GM12878 (cell line): ENCODE results near the gene CCDC91. TPM values are rescaled to one million over a fixed set of nuclear protein-coding genes. Genes with fewer than 3 reads are reported as not detected.

Source experiments
- ATAC-seq: fragments of 200-7000 bp; cut with Tn5 transposase; 3 replicates; pipeline ENCODE4 v1.9.1; 2020; ENCODE audit warnings: mild to moderate bottlenecking, moderate library complexity
- BruUV-seq: library from RNA; stranded (reverse); fragments of 400-500 nt; replicated peaks from 2 replicates; lab custom pipeline; 2021; lab: Mats Ljungman, UMichigan
- CTCF ChIA-PET: fragments of 300-600 bp; sonication (Branson Sonifier 250); formaldehyde crosslinking; extraction: SDS; loops from one replicate; lab custom pipeline; 2021; ENCODE audit warnings: inconsistent platforms; lab: Yijun Ruan, JAX
- POLR2A ChIA-PET: fragments of 350-600 bp; formaldehyde crosslinking; extraction: SDS; loops from one replicate; lab custom pipeline; 2021; ENCODE audit warnings: inconsistent platforms; lab: Charles Lee
- RAD21 ChIA-PET: fragments of 300-600 bp; sonication (Branson Sonifier 250); formaldehyde crosslinking; loops from one replicate; lab custom pipeline; 2023; ENCODE audit warnings: antibody characterized with exemption; ENCODE audit not compliant: unreplicated experiment; lab: Charles Lee
- SMC1A ChIA-PET: fragments of 300-600 bp; sonication (Branson Sonifier 250); formaldehyde crosslinking; loops from one replicate; lab custom pipeline; 2023; ENCODE audit not compliant: unreplicated experiment, uncharacterized antibody; lab: Charles Lee
- DNase-seq: peaks from one replicate; pipeline ENCODE4 v3.0.0-alpha.2; 2011; ENCODE audit warnings: low read depth, low spot score
- FAIRE-seq: peaks from 3 replicates; lab custom pipeline; 2011; peaks lifted over from hg19 to GRCh38; lab: Jason Lieb, UNC
- H2AFZ ChIP-seq: 2 replicates; pipeline ENCODE4 v1.6.0; 2011; ENCODE audit warnings: low read depth, low read length, control low read depth; ENCODE audit not compliant: control insufficient read depth
- H3K27ac ChIP-seq: 2 replicates; pipeline ENCODE4 v1.5.1; 2011; ENCODE audit warnings: control low read depth; ENCODE audit not compliant: control insufficient read depth, insufficient read depth
- H3K27me3 ChIP-seq, 2 experiments: replicated peaks in 1 of 2; 2 replicates each; pipeline versions ENCODE4 v1.6.0 to v1.6.1; 2011; ENCODE audit warnings: low read length in 1 of 2; ENCODE audit not compliant: control insufficient read depth in 2 of 2, insufficient read depth in 2 of 2
- H3K36me3 ChIP-seq, 2 experiments: 2 replicates each; pipeline ENCODE4 v1.5.1; 2011; ENCODE audit warnings: low read length in 1 of 2; ENCODE audit not compliant: control insufficient read depth in 2 of 2, insufficient read depth in 2 of 2
- H3K4me1 ChIP-seq: 2 replicates; pipeline ENCODE4 v1.6.1; 2011; ENCODE audit warnings: mild to moderate bottlenecking, low read length, moderate library complexity, mixed read lengths; ENCODE audit not compliant: control insufficient read depth, insufficient read depth
- H3K4me2 ChIP-seq: 2 replicates; pipeline ENCODE4 v1.6.0; 2011; ENCODE audit warnings: control low read depth; ENCODE audit not compliant: control insufficient read depth, insufficient read depth
- H3K4me3 ChIP-seq: fragments of 200-600 bp; sonication (generic); 2 replicates; pipeline ENCODE4 v1.5.1; 2016
- H3K79me2 ChIP-seq: 2 replicates; pipeline ENCODE4 v1.6.0; 2011; ENCODE audit warnings: low read length; ENCODE audit not compliant: control insufficient read depth, insufficient read depth
- H3K9ac ChIP-seq: 2 replicates; pipeline ENCODE4 v1.8.0; 2011; ENCODE audit warnings: low read length, control low read depth, mixed read lengths; ENCODE audit not compliant: control insufficient read depth, insufficient read depth
- H3K9me3 ChIP-seq: replicated peaks from 3 replicates; pipeline ENCODE4 v1.5.1; 2011; ENCODE audit warnings: mild to moderate bottlenecking, low read length; ENCODE audit not compliant: control insufficient read depth, insufficient read depth
- H4K20me1 ChIP-seq: 2 replicates; pipeline ENCODE4 v1.6.0; 2011; ENCODE audit not compliant: control insufficient read depth, insufficient read depth
- BACH1 ChIP-seq: fragments of 450-650 bp; IDR thresholded peaks from 2 replicates; pipeline ENCODE4 v1.6.1; 2017; ENCODE audit warnings: mild to moderate bottlenecking, borderline replicate concordance
- BCL11A ChIP-seq: IDR thresholded peaks from 2 replicates; pipeline ENCODE4 v1.6.1; 2011; ENCODE audit warnings: low read depth, low read length
- CBX3 ChIP-seq: fragments of 200-600 bp; sonication (generic); IDR thresholded peaks from 2 replicates; pipeline ENCODE4 v1.6.1; 2016; ENCODE audit warnings: low read depth, borderline replicate concordance
- CEBPZ ChIP-seq: fragments of 150-350 bp; IDR thresholded peaks from 2 replicates; pipeline ENCODE4 v1.6.1; 2016; ENCODE audit warnings: low read depth, low read length
- CHD2 ChIP-seq: IDR thresholded peaks from 2 replicates; pipeline ENCODE4 v1.6.1; 2011; ENCODE audit warnings: low read depth, low read length, improper control_type of control experiment, borderline replicate concordance
- ESRRA ChIP-seq: IDR thresholded peaks from 2 replicates; pipeline ENCODE4 v1.6.1; 2012; ENCODE audit warnings: mild to moderate bottlenecking, low read length, improper control_type of control experiment
- EZH2 ChIP-seq: IDR thresholded peaks from 2 replicates; pipeline ENCODE4 v1.6.1; 2012; ENCODE audit warnings: low read depth, mild to moderate bottlenecking, control low read depth, inconsistent platforms, low read length, borderline replicate concordance; ENCODE audit not compliant: control insufficient read depth
- IKZF2 ChIP-seq, 2 experiments: fragments of 450-650 bp; IDR thresholded peaks; 2 replicates each; pipeline ENCODE4 v1.6.1; 2017; ENCODE audit warnings: mild to moderate bottlenecking in 2 of 2, moderate library complexity in 2 of 2
- IRF4 ChIP-seq: IDR thresholded peaks from 2 replicates; pipeline ENCODE4 v1.6.1; 2011; ENCODE audit warnings: low read depth, low read length
- MAX ChIP-seq: IDR thresholded peaks from 2 replicates; pipeline ENCODE4 v1.6.1; 2012; ENCODE audit warnings: low read depth, low read length, improper control_type of control experiment
- MEF2A ChIP-seq: IDR thresholded peaks from 2 replicates; pipeline ENCODE4 v1.6.1; 2011; ENCODE audit warnings: low read depth, mild to moderate bottlenecking, low read length, moderate library complexity; ENCODE audit not compliant: insufficient read depth
- PBX3 ChIP-seq: IDR thresholded peaks from 2 replicates; pipeline ENCODE4 v1.6.1; 2011; ENCODE audit warnings: mild to moderate bottlenecking, low read depth, low read length, moderate library complexity; ENCODE audit not compliant: insufficient replicate concordance
- PML ChIP-seq: IDR thresholded peaks from 2 replicates; pipeline ENCODE4 v1.6.1; 2012; ENCODE audit warnings: low read length, inconsistent platforms
- RCOR1 ChIP-seq: conservative IDR thresholded peaks from 2 replicates; pipeline ENCODE4 v1.6.1; 2012; ENCODE audit warnings: low read depth, low read length, improper control_type of control experiment
- WGBS: methylation state at CpG from one replicate; pipeline ENCODE4 v1.1.6; 2016; ENCODE audit warnings: low lambda C conversion rate; ENCODE audit not compliant: insufficient replicate concordance, insufficient coverage; ENCODE audit errors: missing lambda C conversion rate; 5-methylcytosine and 5-hydroxymethylcytosine counted together
- in situ Hi-C: fragments of 300-500 bp; cut with MboI; formaldehyde crosslinking; loops from 9 replicates; pipeline ENCODE4 v1.14.3; 2018; ENCODE audit warnings: mixed read lengths
- intact Hi-C: fragments of 100-400 bp; cut with micrococcal nuclease; formaldehyde crosslinking; loops from one replicate; pipeline ENCODE4 v1.14.2; 2022; ENCODE audit not compliant: unreplicated experiment
- polyA plus RNA-seq, 11 experiments: library from polyadenylated mRNA; depleted of rRNA in 4 of 11; unstranded in 6 of 11; stranded (reverse) in 5 of 11; fragments of >200 nt; fragmentation: Nextera tagmentation in 4 of 11; fragmentation: Illumina TruSeq in 1 of 11; extraction: Ambion mirVana in 4 of 11; extraction: Trizol in 1 of 11; gene quantifications; 1 replicate in 1 of 11; 2 replicates in 10 of 11; pipeline versions ENCODE4 v1.2.1 to v1.2.3, GENCODE V29; 2011 to 2016; ENCODE audit warnings: inconsistent platforms in 2 of 11, missing spikeins in 2 of 11, low read depth in 1 of 11
- total RNA-seq, 4 experiments: library from RNA; depleted of rRNA in 3 of 4; stranded (reverse); fragments of >200 nt in 3 of 4; fragmentation: Illumina TruSeq in 1 of 4; extraction: Trizol in 1 of 4; gene quantifications; 2 replicates each; pipeline versions ENCODE4 v1.2.1 to v1.2.3, GENCODE V29; 2013 to 2021
- TF ChIP-seq, protein P1 (sequence below): fragments of 450-650 bp; IDR thresholded peaks from 2 replicates; pipeline ENCODE4 v1.6.1; 2016; ENCODE audit warnings: mild to moderate bottlenecking, moderate library complexity, borderline replicate concordance

CCDC91 gene
- total and polyA plus RNA-seq, 10 of the 15 experiments (the other 5 are each of a cell fraction or from before 2014, with no cell fraction given): 6.1 to 24.9 (median 16.5) TPM

- in situ Hi-C loops (no loop called here), intact Hi-C loops (no loop called here)
- Histone ChIP-seq H3K36me3 (no peaks in the 10 kb centered on the region), H3K9me3 (no peaks in the 10 kb centered on the region; the same call in 2 of the 3 replicates), H3K4me1 (no peaks in the 10 kb centered on the region), H3K9ac (no peak overlapping the region), H3K27ac (no peak overlapping the region), H3K79me2 (no peaks in the 10 kb centered on the region), H4K20me1 (no peaks in the 10 kb centered on the region), H3K4me2 (no peak overlapping the region), H3K4me3 (no peak overlapping the region), H3K27me3 (no peaks in the 10 kb centered on the region), H2AFZ (no peak overlapping the region)
- ChIA-PET POLR2A (no interaction called here), RAD21 (no interaction called here), CTCF (interaction anchor here (1.0 kb wide), 1 partner anchor 13 kb away, joined by 3 read pairs; no protein-coding TSS in a partner anchor), SMC1A (interaction anchor here (1.1 to 1.4 kb wide), 5 partner anchors 9 to 304 kb away, joined by 3 to 5 read pairs (median 3); no protein-coding TSS in a partner anchor)
- FAIRE-seq (no peak), ATAC-seq (no peak), DNase-seq (no peak)
- WGBS: 98% methylated on average over 3 of the region's 3 CpGs
- BruUV-seq: no TSS peak
- no peak for TF ChIP-seq IRF4
- TF ChIP-seq ESRRA: no peak
- no peak for TF ChIP-seq CHD2
- no peak for TF ChIP-seq IKZF2 (IDR thresholded peaks at IDR 0.05)
- no peak for TF ChIP-seq BACH1
- TF ChIP-seq MAX: no peak
- TF ChIP-seq EZH2: no peak
- no peak for TF ChIP-seq CBX3
- TF ChIP-seq BCL11A: no peak
- TF ChIP-seq RCOR1: no peak
- TF ChIP-seq PBX3: no peak
- no peak for TF ChIP-seq CEBPZ
- TF ChIP-seq, protein P1, sequence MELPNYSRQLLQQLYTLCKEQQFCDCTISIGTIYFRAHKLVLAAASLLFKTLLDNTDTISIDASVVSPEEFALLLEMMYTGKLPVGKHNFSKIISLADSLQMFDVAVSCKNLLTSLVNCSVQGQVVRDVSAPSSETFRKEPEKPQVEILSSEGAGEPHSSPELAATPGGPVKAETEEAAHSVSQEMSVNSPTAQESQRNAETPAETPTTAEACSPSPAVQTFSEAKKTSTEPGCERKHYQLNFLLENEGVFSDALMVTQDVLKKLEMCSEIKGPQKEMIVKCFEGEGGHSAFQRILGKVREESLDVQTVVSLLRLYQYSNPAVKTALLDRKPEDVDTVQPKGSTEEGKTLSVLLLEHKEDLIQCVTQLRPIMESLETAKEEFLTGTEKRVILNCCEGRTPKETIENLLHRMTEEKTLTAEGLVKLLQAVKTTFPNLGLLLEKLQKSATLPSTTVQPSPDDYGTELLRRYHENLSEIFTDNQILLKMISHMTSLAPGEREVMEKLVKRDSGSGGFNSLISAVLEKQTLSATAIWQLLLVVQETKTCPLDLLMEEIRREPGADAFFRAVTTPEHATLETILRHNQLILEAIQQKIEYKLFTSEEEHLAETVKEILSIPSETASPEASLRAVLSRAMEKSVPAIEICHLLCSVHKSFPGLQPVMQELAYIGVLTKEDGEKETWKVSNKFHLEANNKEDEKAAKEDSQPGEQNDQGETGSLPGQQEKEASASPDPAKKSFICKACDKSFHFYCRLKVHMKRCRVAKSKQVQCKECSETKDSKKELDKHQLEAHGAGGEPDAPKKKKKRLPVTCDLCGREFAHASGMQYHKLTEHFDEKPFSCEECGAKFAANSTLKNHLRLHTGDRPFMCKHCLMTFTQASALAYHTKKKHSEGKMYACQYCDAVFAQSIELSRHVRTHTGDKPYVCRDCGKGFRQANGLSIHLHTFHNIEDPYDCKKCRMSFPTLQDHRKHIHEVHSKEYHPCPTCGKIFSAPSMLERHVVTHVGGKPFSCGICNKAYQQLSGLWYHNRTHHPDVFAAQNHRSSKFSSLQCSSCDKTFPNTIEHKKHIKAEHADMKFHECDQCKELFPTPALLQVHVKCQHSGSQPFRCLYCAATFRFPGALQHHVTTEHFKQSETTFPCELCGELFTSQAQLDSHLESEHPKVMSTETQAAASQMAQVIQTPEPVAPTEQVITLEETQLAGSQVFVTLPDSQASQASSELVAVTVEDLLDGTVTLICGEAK: no peak
- no peak for TF ChIP-seq PML
- TF ChIP-seq MEF2A: no peak
Observed at GRCh38 chr12:28239918-28240317, 49.7 kb downstream of the CCDC91 start.
